ENCODE results near the gene EHBP1L1. TPM values are rescaled to one million over a fixed set of nuclear protein-coding genes. Genes with fewer than 3 reads are reported as not detected.
A peak's percentile ranks its signal among the peaks of the same experiment; 100 is the strongest.

The EHBP1L1 gene
- polyA plus RNA-seq, 2 of the 4 experiments (the other 2 are of a cell fraction): 11.6 to 43.8 TPM

GRCh38 chr11:65569164-65569972 is 6.5 kb upstream of the EHBP1L1 start:
- no peak for TF ChIP-seq JUNB (IDR thresholded peaks at IDR 0.05)
- TF ChIP-seq ZC3H11A (IDR thresholded peaks at IDR 0.05): no peak
- TF ChIP-seq PHF8 (IDR thresholded peaks at IDR 0.05; ENCODE audit: borderline replicate concordance, low read depth): 0 out of 2 replicates have a peak, but pooled peaks have one; percentile 38
- no peak for TF ChIP-seq HOXB13 (CRISPR knock-in tag; IDR thresholded peaks at IDR 0.05; ENCODE audit: low read depth)
- TF ChIP-seq HMGXB4 (CRISPR knock-in tag; IDR thresholded peaks at IDR 0.05; ENCODE audit: borderline replicate concordance): no peak
- 0 out of 2 replicates have a peak, but pooled peaks have one; percentile 82 for TF ChIP-seq POLR2A (IDR thresholded peaks at IDR 0.05; ENCODE audit: low read length)
- no peak for TF ChIP-seq EP300 (IDR thresholded peaks at IDR 0.05)
- TF ChIP-seq ELK1 (IDR thresholded peaks at IDR 0.05; ENCODE audit: low read depth, low read length): no peak
- no peak for TF ChIP-seq NPAS2 (CRISPR knock-in tag; IDR thresholded peaks at IDR 0.05; ENCODE audit: borderline replicate concordance)
- TF ChIP-seq TP53 (CRISPR knock-in tag; IDR thresholded peaks at IDR 0.05): no peak
- no peak for TF ChIP-seq PBX3 (IDR thresholded peaks at IDR 0.05)
- TF ChIP-seq HEYL (CRISPR knock-in tag; IDR thresholded peaks at IDR 0.05): no peak
- no peak for TF ChIP-seq CHD2 (IDR thresholded peaks at IDR 0.05; ENCODE audit: low read length, partially characterized antibody)
- no peak for TF ChIP-seq EHF (CRISPR knock-in tag; IDR thresholded peaks at IDR 0.05)
- no peak for TF ChIP-seq CEBPB (IDR thresholded peaks at IDR 0.05)
- TF ChIP-seq HES2 (IDR thresholded peaks at IDR 0.05): no peak
- no peak for TF ChIP-seq HDAC2 (IDR thresholded peaks at IDR 0.05)
- no peak for TF ChIP-seq CHD4 (IDR thresholded peaks at IDR 0.05; ENCODE audit: borderline replicate concordance)
- TF ChIP-seq KDM5A (IDR thresholded peaks at IDR 0.05): no peak
- TF ChIP-seq JUN (IDR thresholded peaks at IDR 0.05): no peak; a peak in 1 of 5 replicates
- no peak for TF ChIP-seq RFX5 (IDR thresholded peaks at IDR 0.05)
- peak; percentile 65; the same call in 1 of the 2 replicates for TF ChIP-seq E2F6 (IDR thresholded peaks at IDR 0.05; ENCODE audit: borderline replicate concordance, low read depth)
- peak overlapping the region; percentile 86 for H3K4me2 ChIP-seq
- H3K27ac ChIP-seq: peak overlapping the region; percentile 83 to 98
- peak in 1 of 2 experiments; percentile 47; a peak in 3 of 6 replicates for ATAC-seq
- CTCF ChIA-PET: interaction anchor here (0.6 to 16.3 kb wide), 9 partner anchors 8 to 240 kb away, joined by 3 to 393 read pairs (median 7); partner anchors contain the start of genes KCNK7, LTBP3 and SCYL1
- 8% methylated on average over 28 of the region's 28 CpGs for WGBS (ENCODE audit: missing lambda C conversion rate)
- peaks cover 42% of the 10 kb centered on the region for H3K4me1 ChIP-seq
- POLR2A ChIA-PET: interaction anchor here (0.7 to 3.6 kb wide), 11 partner anchors 9 to 148 kb away, joined by 3 to 51 read pairs (median 4); partner anchors contain the start of genes LTBP3, PCNX3, RELA and SCYL1
- peak overlapping the region; percentile 81 for H3K4me3 ChIP-seq
- H3K9me3 ChIP-seq: no peaks in the 10 kb centered on the region
- FAIRE-seq: no peak
- no peak for DNase-seq (ENCODE audit: low read depth in 1 of 2, low spot score in 1 of 2)

All from A549 (cell line).